Stomach (tissue), 4 donors: Measurements from ENCODE around the gene CFAP70.

Experiments used
- EP300 ChIP-seq: sonication (generic); formaldehyde crosslinking; IDR thresholded peaks from one replicate; pipeline ENCODE4 v1.6.1; 2017; ENCODE audit warnings: antibody characterized with exemption
- POLR2A ChIP-seq, 4 donors: fragments of 450-650 bp; IDR thresholded peaks; one replicate each; pipeline ENCODE4 v1.6.1; 2016; ENCODE audit warnings: antibody characterized with exemption in 4 of 4, control low read depth in 2 of 4, mild to moderate bottlenecking in 1 of 4, moderate library complexity in 1 of 4
- POLR2AphosphoS5 ChIP-seq, 3 donors: sonication (generic); formaldehyde crosslinking; IDR thresholded peaks; one replicate each; pipeline ENCODE4 v1.6.1; 2016; ENCODE audit warnings: antibody characterized with exemption in 3 of 3
- TF ChIP-seq, protein P1 (sequence below), 7 experiments: fragments of 450-650 bp in 4 of 7; fragments of 200-600 bp in 3 of 7; sonication (generic) in 3 of 7; IDR thresholded peaks; one replicate each; pipeline ENCODE4 v1.5.1; 2016 to 2019; ENCODE audit warnings: antibody characterized with exemption in 7 of 7, control low read depth in 2 of 7, mild to moderate bottlenecking in 1 of 7

GRCh38 chr10:73405556-73405955 lies 46.9 kb upstream of the CFAP70 start:
- TF ChIP-seq, protein P1, sequence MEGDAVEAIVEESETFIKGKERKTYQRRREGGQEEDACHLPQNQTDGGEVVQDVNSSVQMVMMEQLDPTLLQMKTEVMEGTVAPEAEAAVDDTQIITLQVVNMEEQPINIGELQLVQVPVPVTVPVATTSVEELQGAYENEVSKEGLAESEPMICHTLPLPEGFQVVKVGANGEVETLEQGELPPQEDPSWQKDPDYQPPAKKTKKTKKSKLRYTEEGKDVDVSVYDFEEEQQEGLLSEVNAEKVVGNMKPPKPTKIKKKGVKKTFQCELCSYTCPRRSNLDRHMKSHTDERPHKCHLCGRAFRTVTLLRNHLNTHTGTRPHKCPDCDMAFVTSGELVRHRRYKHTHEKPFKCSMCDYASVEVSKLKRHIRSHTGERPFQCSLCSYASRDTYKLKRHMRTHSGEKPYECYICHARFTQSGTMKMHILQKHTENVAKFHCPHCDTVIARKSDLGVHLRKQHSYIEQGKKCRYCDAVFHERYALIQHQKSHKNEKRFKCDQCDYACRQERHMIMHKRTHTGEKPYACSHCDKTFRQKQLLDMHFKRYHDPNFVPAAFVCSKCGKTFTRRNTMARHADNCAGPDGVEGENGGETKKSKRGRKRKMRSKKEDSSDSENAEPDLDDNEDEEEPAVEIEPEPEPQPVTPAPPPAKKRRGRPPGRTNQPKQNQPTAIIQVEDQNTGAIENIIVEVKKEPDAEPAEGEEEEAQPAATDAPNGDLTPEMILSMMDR (IDR thresholded peaks at IDR 0.05) = no peak
- no peak for TF ChIP-seq POLR2A (IDR thresholded peaks at IDR 0.05)
- TF ChIP-seq POLR2AphosphoS5 (IDR thresholded peaks at IDR 0.05) = no peak
- no peak for TF ChIP-seq EP300
